Measurements from ENCODE around the gene IGLL5. TPM values are rescaled to one million over a fixed set of nuclear protein-coding genes. Genes with fewer than 3 reads are reported as not detected.

Gene IGLL5
- total and polyA plus RNA-seq, 7 donors, result 0.06 to 0.50 (median 0.45) TPM; not detected in 4

- DNase-seq, result no peak
- intact Hi-C loops (cut with DNase I), result no loop called here
- H3K36me3 ChIP-seq (ENCODE audit: insufficient read depth in 1 of 2, low read depth in 1 of 2), result no peaks in the 10 kb centered on the region
- no peak overlapping the region for H3K4me3 ChIP-seq
- H3K27ac ChIP-seq, result no peak overlapping the region
- TF ChIP-seq, protein P1, sequence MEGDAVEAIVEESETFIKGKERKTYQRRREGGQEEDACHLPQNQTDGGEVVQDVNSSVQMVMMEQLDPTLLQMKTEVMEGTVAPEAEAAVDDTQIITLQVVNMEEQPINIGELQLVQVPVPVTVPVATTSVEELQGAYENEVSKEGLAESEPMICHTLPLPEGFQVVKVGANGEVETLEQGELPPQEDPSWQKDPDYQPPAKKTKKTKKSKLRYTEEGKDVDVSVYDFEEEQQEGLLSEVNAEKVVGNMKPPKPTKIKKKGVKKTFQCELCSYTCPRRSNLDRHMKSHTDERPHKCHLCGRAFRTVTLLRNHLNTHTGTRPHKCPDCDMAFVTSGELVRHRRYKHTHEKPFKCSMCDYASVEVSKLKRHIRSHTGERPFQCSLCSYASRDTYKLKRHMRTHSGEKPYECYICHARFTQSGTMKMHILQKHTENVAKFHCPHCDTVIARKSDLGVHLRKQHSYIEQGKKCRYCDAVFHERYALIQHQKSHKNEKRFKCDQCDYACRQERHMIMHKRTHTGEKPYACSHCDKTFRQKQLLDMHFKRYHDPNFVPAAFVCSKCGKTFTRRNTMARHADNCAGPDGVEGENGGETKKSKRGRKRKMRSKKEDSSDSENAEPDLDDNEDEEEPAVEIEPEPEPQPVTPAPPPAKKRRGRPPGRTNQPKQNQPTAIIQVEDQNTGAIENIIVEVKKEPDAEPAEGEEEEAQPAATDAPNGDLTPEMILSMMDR (IDR thresholded peaks at IDR 0.05), result no peak
- 70 to 80% (median 71%) methylated on average over 13 of the region's 13 CpGs for WGBS, 3 donors
- no peak for ATAC-seq
- H3K9me3 ChIP-seq, result no peaks in the 10 kb centered on the region
- H3K4me1 ChIP-seq, result no peaks in the 10 kb centered on the region
- H3K27me3 ChIP-seq (ENCODE audit: insufficient read depth in 3 of 3, low read length in 2 of 3), result peaks cover 0 to 15% (median under 1%) of the 10 kb centered on the region in 3 donors
Measured at GRCh38 chr22:22888571-22889353, 1.1 kb downstream of the IGLL5 start.

- peaks cover 0 to 21% (median 4%) of the 10 kb centered on the region in 3 donors for H3K27me3 ChIP-seq (ENCODE audit: insufficient read depth in 3 of 3, low read length in 2 of 3)
- H3K4me3 ChIP-seq, result no peak overlapping the region
- no peak overlapping the region for H3K27ac ChIP-seq
- no peaks in the 10 kb centered on the region for H3K9me3 ChIP-seq
- intact Hi-C loops (cut with DNase I), result no loop called here
- DNase-seq, result no peak
- ATAC-seq, result no peak
- H3K4me1 ChIP-seq, result no peaks in the 10 kb centered on the region
- TF ChIP-seq, protein P1 (IDR thresholded peaks at IDR 0.05), result no peak
- H3K36me3 ChIP-seq (ENCODE audit: insufficient read depth in 1 of 2, low read depth in 1 of 2), result no peaks in the 10 kb centered on the region
Measured at GRCh38 chr22:22890085-22890484, 2.5 kb downstream of the IGLL5 start.

- Histone ChIP-seq H3K36me3 (ENCODE audit: insufficient read depth in 1 of 2, low read depth in 1 of 2) (no peaks in the 10 kb centered on the region), H3K27ac (no peak overlapping the region), H3K27me3 (ENCODE audit: insufficient read depth in 3 of 3, low read length in 2 of 3) (peaks cover 0 to 28% (median 4%) of the 10 kb centered on the region in 3 donors), H3K9me3 (no peaks in the 10 kb centered on the region), H3K4me3 (no peak overlapping the region), H3K4me1 (no peaks in the 10 kb centered on the region)
- WGBS, 3 donors, result 92 to 96% (median 96%) methylated on average over 3 of the region's 3 CpGs
- intact Hi-C loops (cut with DNase I), result no loop called here
- DNase-seq (no peak), ATAC-seq (no peak)
- TF ChIP-seq, protein P1 (IDR thresholded peaks at IDR 0.05), result no peak
Measured at GRCh38 chr22:22891139-22891621, 3.6 kb downstream of the IGLL5 start.

GRCh38 chr22:22892096-22893052, 4.8 kb downstream of the IGLL5 start:
- Histone ChIP-seq H3K4me1 (no peaks in the 10 kb centered on the region), H3K27me3 (ENCODE audit: insufficient read depth in 3 of 3, low read length in 2 of 3) (peaks cover 0 to 35% (median 4%) of the 10 kb centered on the region in 3 donors), H3K9me3 (no peaks in the 10 kb centered on the region), H3K27ac (no peak overlapping the region), H3K4me3 (no peak overlapping the region), H3K36me3 (ENCODE audit: insufficient read depth in 1 of 2, low read depth in 1 of 2) (no peaks in the 10 kb centered on the region)
- DNase-seq (no peak), ATAC-seq (no peak)
- intact Hi-C loops (cut with DNase I), result no loop called here
- 91 to 100% (median 96%) methylated on average over 1 of the region's 1 CpG for WGBS, 3 donors
- TF ChIP-seq, protein P1 (IDR thresholded peaks at IDR 0.05), result no peak

Measured in psoas muscle (tissue), 8 donors.